Lower lobe of right lung (tissue), 2 donors: ENCODE results near the gene CD40LG. TPM values are rescaled to one million over a fixed set of nuclear protein-coding genes. Genes with fewer than 3 reads are reported as not detected.

Experiments used
- ATAC-seq, 2 donors: fragments of 200-7000 bp; cut with Tn5 transposase; one replicate each; pipeline ENCODE4 v1.9.1; 2020 to 2022; ENCODE audit warnings: mild to moderate bottlenecking in 2 of 2, moderate library complexity in 2 of 2
- DNase-seq: peaks from one replicate; pipeline ENCODE4 v3.0.0-alpha.2; 2020
- H3K27ac ChIP-seq: fragments of 200-600 bp; one replicate; pipeline ENCODE4 v1.8.0; 2022
- H3K27me3 ChIP-seq: fragments of 200-600 bp; one replicate; pipeline ENCODE4 v1.8.0; 2022; ENCODE audit warnings: low read depth
- H3K36me3 ChIP-seq: fragments of 200-600 bp; one replicate; pipeline ENCODE4 v1.8.0; 2022; ENCODE audit warnings: mild to moderate bottlenecking
- H3K4me1 ChIP-seq: fragments of 200-600 bp; one replicate; pipeline ENCODE4 v1.8.0; 2022
- H3K4me3 ChIP-seq: fragments of 200-600 bp; one replicate; pipeline ENCODE4 v1.8.0; 2022; ENCODE audit warnings: mild to moderate bottlenecking
- H3K9me3 ChIP-seq: fragments of 200-600 bp; one replicate; pipeline ENCODE4 v1.8.0; 2022
- CTCF ChIP-seq: fragments of 200-600 bp; IDR thresholded peaks from one replicate; pipeline ENCODE4 v1.8.0; 2022; ENCODE audit warnings: antibody characterized with exemption, mild to moderate bottlenecking
- intact Hi-C: fragments of 100-400 bp; cut with DNase I; formaldehyde crosslinking; loops from one replicate; pipeline ENCODE4 v1.11.0; 2022
- total RNA-seq: library from RNA; stranded (reverse); fragmentation: NEBNext Ultra II Directional; extraction: Animal tissue kit (Norgen Biotek cat#: 25700); gene quantifications from one replicate; pipeline ENCODE4 v1.2.1, GENCODE V29; 2021
- donor health status: DM: no; HTN: yes; CAD: no; lungs with severe emphysema.

Gene CD40LG
- total RNA-seq, 1 donor from 2014 or later, result 1.3 TPM

DNA sequence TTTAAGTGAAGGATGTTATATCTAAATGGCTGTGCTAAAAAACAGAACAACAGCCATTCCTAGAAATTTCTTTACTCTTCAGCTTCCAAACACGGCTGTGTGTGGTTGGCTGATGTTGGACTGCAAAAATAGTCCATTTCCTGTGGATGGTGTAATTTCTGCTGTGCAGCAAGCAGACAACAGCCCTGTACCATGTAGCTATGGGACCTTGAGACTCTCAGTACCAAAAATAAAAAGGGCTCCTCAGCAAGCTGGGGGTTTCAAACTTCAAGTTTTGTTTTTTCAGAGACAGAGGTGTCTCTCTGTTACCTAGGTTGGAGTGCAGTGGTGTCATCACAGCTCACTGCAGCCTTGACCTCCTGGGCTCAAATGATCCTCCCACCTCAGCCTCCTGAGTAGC is 18.1 kb downstream of the CD40LG start:
- intact Hi-C loops, result no loop called here
- DNase-seq (no peak), ATAC-seq (no peak)
- Histone ChIP-seq H3K4me1 (no peaks in the 10 kb centered on the region), H3K27ac (no peak overlapping the region), H3K9me3 (no peaks in the 10 kb centered on the region), H3K4me3 (no peak overlapping the region), H3K36me3 (peaks cover 22% of the 10 kb centered on the region), H3K27me3 (no peaks in the 10 kb centered on the region)
- TF ChIP-seq CTCF, result no peak

DNA sequence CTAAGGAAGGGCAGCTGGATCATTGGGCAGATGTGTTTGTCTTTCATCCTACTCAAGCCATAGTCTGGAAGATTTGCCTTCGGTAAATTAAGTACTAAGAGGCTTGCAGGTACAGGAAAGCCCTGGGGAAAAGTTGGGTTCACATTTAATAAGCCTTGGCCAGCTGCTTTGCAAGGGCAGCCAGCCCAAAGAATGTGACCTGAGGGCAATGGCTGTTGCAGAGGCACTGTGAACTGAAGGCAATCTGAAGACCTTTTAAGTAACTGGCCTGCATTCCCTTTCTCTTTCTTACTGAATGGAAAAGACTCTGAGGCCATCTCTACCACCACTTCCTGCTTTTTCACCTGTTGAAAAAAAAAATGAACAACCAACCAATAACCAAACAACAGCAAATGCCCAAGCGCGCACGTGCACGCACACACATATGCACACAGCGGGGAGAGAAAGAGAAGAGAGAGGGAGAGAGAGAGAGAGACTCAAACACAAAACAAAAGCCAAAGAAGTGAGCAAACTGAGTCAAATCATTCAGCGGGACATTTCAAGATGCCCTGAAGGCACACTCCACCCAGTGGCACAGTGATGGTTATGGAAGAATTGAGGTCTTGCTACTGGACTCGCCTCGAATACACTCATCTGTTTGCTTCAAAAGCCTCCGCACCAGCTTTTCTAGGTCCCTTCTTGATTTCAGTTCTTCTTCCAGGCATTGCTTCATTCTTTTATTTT is 19.6 kb downstream of the CD40LG start:
- DNase-seq (no peak), ATAC-seq (no peak)
- H3K4me3 ChIP-seq, result no peak overlapping the region
- no peak for TF ChIP-seq CTCF
- peaks cover 34% of the 10 kb centered on the region for H3K36me3 ChIP-seq
- no peaks in the 10 kb centered on the region for H3K9me3 ChIP-seq
- intact Hi-C loops, result no loop called here
- no peaks in the 10 kb centered on the region for H3K4me1 ChIP-seq
- H3K27me3 ChIP-seq, result no peaks in the 10 kb centered on the region
- H3K27ac ChIP-seq, result no peak overlapping the region

GRCh38 chrX:136671006-136671610 is 23.1 kb downstream of the CD40LG start:
- H3K4me3 ChIP-seq, result no peak overlapping the region
- no peaks in the 10 kb centered on the region for H3K27me3 ChIP-seq
- no peaks in the 10 kb centered on the region for H3K4me1 ChIP-seq
- H3K9me3 ChIP-seq, result no peaks in the 10 kb centered on the region
- H3K27ac ChIP-seq, result no peak overlapping the region
- no peak for TF ChIP-seq CTCF
- DNase-seq (no peak), ATAC-seq (no peak)
- intact Hi-C loops, result no loop called here
- H3K36me3 ChIP-seq, result peaks cover 34% of the 10 kb centered on the region

GRCh38 chrX:136674270-136674985 is 26.5 kb downstream of the CD40LG start:
- H3K4me3 ChIP-seq, result no peak overlapping the region
- no peak for ATAC-seq
- no peaks in the 10 kb centered on the region for H3K27me3 ChIP-seq
- intact Hi-C loops, result no loop called here
- no peaks in the 10 kb centered on the region for H3K4me1 ChIP-seq
- no peak for TF ChIP-seq CTCF
- no peak for DNase-seq
- H3K36me3 ChIP-seq, result peaks cover 16% of the 10 kb centered on the region
- H3K27ac ChIP-seq, result no peak overlapping the region
- no peaks in the 10 kb centered on the region for H3K9me3 ChIP-seq

GRCh38 chrX:136679531-136679930 is 31.6 kb downstream of the CD40LG start:
- no peak for ATAC-seq
- TF ChIP-seq CTCF, result no peak

More at GRCh38 chrX:136679531-136679930, 31.6 kb downstream of the CD40LG start:
- Histone ChIP-seq H3K9me3 (no peaks in the 10 kb centered on the region), H3K27me3 (no peaks in the 10 kb centered on the region), H3K4me1 (no peaks in the 10 kb centered on the region), H3K27ac (no peak overlapping the region), H3K4me3 (no peak overlapping the region), H3K36me3 (peaks cover 26% of the 10 kb centered on the region)
- intact Hi-C loops, result no loop called here
- DNase-seq, result no peak
